Lower leg skin (tissue), 4 donors: ENCODE measurements around the gene BACE2. TPM values are rescaled to one million over a fixed set of nuclear protein-coding genes. Genes with fewer than 3 reads are reported as not detected.

Experiments
- DNase-seq, 2 donors: peaks; one replicate each; pipeline ENCODE4 v3.0.0-alpha.2; 2019; ENCODE audit warnings: low spot score in 2 of 2
- H3K4me3 ChIP-seq: fragments of 200-600 bp; sonication (generic); 2 replicates; pipeline ENCODE4 v1.5.1; 2017; ENCODE audit warnings: mild to moderate bottlenecking, low read depth; ENCODE audit not compliant: poor library complexity, severe bottlenecking
- POLR2A ChIP-seq, 2 donors: fragments of 450-650 bp; IDR thresholded peaks; one replicate each; pipeline ENCODE4 v1.6.1; 2016 to 2017; ENCODE audit warnings: antibody characterized with exemption in 2 of 2, mild to moderate bottlenecking in 1 of 2, moderate library complexity in 1 of 2
- WGBS, 2 donors: methylation state at CpG; one replicate each; pipeline ENCODE4 v1.1.5; 2018; 5-methylcytosine and 5-hydroxymethylcytosine counted together
- intact Hi-C: fragments of 100-400 bp; cut with DNase I; formaldehyde crosslinking; loops from one replicate; pipeline ENCODE4 v1.15.0; 2023; ENCODE audit warnings: low total_unique reads
- total RNA-seq, 4 donors: library from RNA; depleted of rRNA; stranded (reverse); fragments of >200 nt; gene quantifications; one replicate each; pipeline ENCODE4 v1.1.0, GENCODE V29; 2016
- TF ChIP-seq, protein P1 (sequence below), 3 donors: fragments of 450-650 bp; IDR thresholded peaks; one replicate each; pipeline ENCODE4 v1.5.1; 2016; ENCODE audit warnings: antibody characterized with exemption in 3 of 3, mild to moderate bottlenecking in 3 of 3, moderate library complexity in 2 of 3

Gene BACE2
- total RNA-seq, 4 donors from 2014 or later: 12.2 to 44.7 (median 27.2) TPM

DNA sequence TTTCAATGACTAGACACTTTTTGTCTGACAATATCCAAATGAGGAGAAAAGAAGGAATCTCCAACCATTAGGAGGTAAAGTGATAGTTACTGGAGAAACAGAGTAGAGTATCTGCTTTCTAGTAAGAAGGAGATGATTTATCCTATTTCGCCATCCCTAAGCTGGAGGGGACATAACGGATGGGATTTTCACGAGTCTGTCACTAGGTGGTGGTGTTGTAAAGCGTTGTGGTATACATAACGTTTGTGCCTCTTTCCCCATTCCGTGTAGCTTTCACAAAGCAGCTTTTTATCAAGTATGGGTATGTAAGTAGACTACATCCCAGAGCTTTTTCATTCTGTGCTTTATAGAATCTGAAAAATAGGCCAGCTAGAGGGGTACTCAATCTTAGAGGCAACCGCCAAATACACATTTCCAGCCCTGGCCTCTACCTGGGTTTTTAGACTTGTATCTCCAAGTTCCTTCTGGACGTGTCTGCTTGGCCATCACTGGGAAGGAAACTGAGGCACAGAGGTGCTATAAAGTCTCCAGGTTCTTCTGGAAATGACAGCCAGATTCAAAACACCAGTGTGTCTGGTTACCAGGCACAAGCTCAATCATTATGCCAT lies 115.4 kb downstream of the BACE2 start:
- no peak for TF ChIP-seq POLR2A (IDR thresholded peaks at IDR 0.05)
- TF ChIP-seq, protein P1, sequence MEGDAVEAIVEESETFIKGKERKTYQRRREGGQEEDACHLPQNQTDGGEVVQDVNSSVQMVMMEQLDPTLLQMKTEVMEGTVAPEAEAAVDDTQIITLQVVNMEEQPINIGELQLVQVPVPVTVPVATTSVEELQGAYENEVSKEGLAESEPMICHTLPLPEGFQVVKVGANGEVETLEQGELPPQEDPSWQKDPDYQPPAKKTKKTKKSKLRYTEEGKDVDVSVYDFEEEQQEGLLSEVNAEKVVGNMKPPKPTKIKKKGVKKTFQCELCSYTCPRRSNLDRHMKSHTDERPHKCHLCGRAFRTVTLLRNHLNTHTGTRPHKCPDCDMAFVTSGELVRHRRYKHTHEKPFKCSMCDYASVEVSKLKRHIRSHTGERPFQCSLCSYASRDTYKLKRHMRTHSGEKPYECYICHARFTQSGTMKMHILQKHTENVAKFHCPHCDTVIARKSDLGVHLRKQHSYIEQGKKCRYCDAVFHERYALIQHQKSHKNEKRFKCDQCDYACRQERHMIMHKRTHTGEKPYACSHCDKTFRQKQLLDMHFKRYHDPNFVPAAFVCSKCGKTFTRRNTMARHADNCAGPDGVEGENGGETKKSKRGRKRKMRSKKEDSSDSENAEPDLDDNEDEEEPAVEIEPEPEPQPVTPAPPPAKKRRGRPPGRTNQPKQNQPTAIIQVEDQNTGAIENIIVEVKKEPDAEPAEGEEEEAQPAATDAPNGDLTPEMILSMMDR (IDR thresholded peaks at IDR 0.05): peak in 1 of 3 donors; percentile 35
- H3K4me3 ChIP-seq: no peak overlapping the region
- WGBS, 2 donors: 16 to 20% methylated on average over 8 of the region's 8 CpGs
- intact Hi-C loops: loop anchor here (5.0 kb wide), 1 partner anchor 179 kb away; no protein-coding TSS in a partner anchor
- peak in 1 of 2 donors; percentile 71 for DNase-seq

DNA sequence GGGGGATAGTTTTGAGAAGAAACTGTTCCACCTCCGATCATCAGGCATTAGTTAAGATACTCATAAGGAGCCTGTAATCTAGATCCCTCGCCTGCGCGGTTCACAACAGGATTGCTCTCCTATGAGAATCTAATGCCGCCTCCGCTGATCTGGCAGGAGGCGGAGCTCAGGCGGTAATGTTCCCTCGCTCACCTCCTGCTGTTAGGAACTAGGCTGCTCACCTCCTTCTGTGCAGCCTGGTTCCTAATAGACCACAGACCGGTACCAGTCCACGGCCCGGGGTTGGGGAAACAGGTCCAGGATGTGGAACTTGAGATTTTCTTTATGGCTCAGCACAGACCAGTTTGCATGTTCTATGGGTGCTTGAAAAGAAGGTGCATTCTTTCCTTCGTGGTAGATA lies 121.5 kb downstream of the BACE2 start:
- no peak for DNase-seq
- TF ChIP-seq, protein P1 (IDR thresholded peaks at IDR 0.05): no peak
- TF ChIP-seq POLR2A (IDR thresholded peaks at IDR 0.05): no peak
- intact Hi-C loops: loop anchor here (2.0 kb wide), 1 partner anchor 83 kb away; no protein-coding TSS in a partner anchor
- no peak overlapping the region for H3K4me3 ChIP-seq
- 87 to 88% methylated on average over 13 of the region's 13 CpGs for WGBS, 2 donors

DNA sequence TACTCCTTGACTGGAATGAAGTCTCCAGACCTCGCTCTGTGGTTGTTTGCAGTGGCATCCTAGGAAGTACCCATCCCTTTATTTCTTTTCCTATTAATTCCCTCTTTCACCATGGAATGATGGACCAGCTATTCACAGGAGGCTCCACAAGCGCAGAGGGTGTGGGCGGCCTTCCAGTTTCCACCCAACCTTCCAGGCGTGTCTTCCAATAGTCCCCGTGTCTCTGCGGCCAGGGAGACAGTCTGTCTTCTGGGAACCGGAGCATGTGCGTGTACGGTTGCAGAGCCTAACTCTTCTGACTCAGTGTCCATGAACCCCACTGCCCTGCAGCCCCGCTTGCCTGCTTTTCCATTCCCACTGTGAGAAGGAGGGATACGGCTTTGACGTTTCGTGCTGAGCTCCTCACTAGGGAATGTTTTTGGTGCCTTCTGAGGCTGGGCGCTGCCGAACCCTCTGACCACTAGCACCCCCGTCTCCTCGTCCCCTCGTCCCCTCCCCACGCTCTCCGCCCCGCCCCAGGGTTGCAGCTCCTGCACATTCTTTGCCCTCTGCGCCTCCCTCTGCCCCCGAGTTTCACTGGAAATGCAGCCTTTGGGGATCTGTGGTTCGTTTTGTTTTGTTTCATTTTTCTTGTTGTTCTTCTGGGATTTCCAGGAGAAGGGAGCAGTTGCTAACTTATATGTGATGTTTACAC lies 122.3 kb downstream of the BACE2 start:
- intact Hi-C loops: no loop called here
- WGBS, 2 donors: 49 to 55% methylated on average over 24 of the region's 24 CpGs
- TF ChIP-seq, protein P1 (IDR thresholded peaks at IDR 0.05): no peak
- TF ChIP-seq POLR2A (IDR thresholded peaks at IDR 0.05): no peak

DNA sequence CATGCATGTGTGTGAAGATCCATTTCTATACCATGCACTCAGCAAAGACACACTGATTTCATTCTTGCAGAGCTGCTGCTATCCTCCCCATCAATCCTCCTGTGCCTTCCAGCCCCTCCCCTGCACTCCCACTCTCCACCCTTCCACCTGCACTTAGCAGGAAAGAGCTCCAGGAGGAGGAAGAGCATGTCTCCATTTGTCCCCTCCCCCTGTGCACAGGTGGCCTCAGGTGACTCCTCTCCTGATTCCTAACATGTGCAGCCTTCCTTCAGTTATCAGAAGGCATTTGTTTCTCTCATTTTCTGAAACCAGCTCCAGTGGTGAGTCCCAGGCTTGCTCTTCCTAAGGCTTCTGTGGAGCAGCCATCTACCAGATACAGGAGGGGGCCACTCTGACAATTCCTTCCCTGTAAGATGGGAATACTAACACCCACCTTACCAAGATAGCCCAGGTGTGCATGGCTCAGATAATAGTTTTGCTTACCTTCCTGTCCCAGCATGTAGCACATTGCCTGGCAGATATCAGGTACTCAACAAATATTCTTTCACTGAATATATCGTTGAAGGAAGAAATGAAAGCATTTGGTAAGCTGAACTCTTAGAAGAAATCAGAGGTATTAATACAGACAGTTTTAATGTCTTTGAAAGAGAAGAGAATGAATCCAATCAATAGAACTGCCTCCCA lies 126.7 kb downstream of the BACE2 start:
- no peak for TF ChIP-seq POLR2A (IDR thresholded peaks at IDR 0.05)
- TF ChIP-seq, protein P1 (IDR thresholded peaks at IDR 0.05): no peak
- no peak overlapping the region for H3K4me3 ChIP-seq
- WGBS, 2 donors: 44 to 50% methylated on average over 1 of the region's 1 CpG
- no peak for DNase-seq
- intact Hi-C loops: no loop called here

More for the DNA sequence above, 122.3 kb downstream of the BACE2 start:
- no peak overlapping the region for H3K4me3 ChIP-seq
- DNase-seq: no peak

DNA sequence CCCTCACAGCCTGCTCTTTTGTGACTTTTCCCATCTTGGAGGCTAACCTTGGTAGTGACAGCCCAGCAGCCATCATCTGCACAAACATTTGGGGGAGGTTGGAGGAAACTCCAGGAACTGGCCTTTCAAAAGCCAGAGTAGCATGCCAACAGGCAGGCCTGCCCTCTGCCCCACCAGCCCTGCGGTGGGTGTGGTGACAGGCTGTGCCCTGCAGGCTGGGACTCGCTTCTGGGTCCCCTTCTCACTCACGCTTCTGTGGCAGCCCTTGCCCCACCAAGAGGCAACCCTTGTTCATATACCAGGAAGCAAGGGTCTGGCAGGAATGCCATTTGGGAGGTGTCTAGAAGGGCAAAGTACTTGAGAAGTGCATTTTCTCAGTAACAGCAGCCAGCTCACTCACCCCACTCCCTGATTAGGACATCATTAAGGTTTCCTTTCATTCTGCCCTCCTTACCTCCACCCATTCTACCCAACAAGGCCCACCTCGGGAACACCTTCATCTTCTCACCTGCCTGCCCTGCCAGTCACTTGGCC lies 127.8 kb downstream of the BACE2 start:
- TF ChIP-seq POLR2A (IDR thresholded peaks at IDR 0.05): no peak
- TF ChIP-seq, protein P1 (IDR thresholded peaks at IDR 0.05): no peak
- no peak overlapping the region for H3K4me3 ChIP-seq
- WGBS, 2 donors: 50 to 66% methylated on average over 3 to 4 of the region's 4 CpGs
- intact Hi-C loops: no loop called here
- DNase-seq: no peak
